ENCODE data around the gene PREX1.

The PREX1 gene

GRCh38 chr20:48610996-48611395 is 216.8 kb downstream of the PREX1 start:
- Mint-ChIP-seq H3K4me1 (ENCODE audit: low read depth) (peaks cover 21% of the 10 kb centered on the region), H3K9me3 (no peaks in the 10 kb centered on the region), H3K4me3 (no peak overlapping the region), H3K27me3 (peaks cover 17% of the 10 kb centered on the region), H3K36me3 (ENCODE audit: low read depth) (no peaks in the 10 kb centered on the region), H3K27ac (no peak overlapping the region)
- intact Hi-C loops (cut with micrococcal nuclease), result no loop called here

GRCh38 chr20:48609491-48609978 is 218.3 kb downstream of the PREX1 start:
- Mint-ChIP-seq H3K9me3 (no peaks in the 10 kb centered on the region), H3K4me3 (no peak overlapping the region), H3K36me3 (ENCODE audit: low read depth) (no peaks in the 10 kb centered on the region), H3K4me1 (ENCODE audit: low read depth) (peaks cover 8% of the 10 kb centered on the region), H3K27ac (no peak overlapping the region), H3K27me3 (peaks cover 17% of the 10 kb centered on the region)
- intact Hi-C loops (cut with micrococcal nuclease), result no loop called here

GRCh38 chr20:48608756-48609155 is 219.0 kb downstream of the PREX1 start:
- H3K27me3 Mint-ChIP-seq, result peaks cover 16% of the 10 kb centered on the region
- H3K4me3 Mint-ChIP-seq, result no peak overlapping the region
- intact Hi-C loops (cut with micrococcal nuclease), result no loop called here
- no peaks in the 10 kb centered on the region for H3K36me3 Mint-ChIP-seq (ENCODE audit: low read depth)
- H3K27ac Mint-ChIP-seq, result no peak overlapping the region
- H3K9me3 Mint-ChIP-seq, result no peaks in the 10 kb centered on the region
- peaks cover 5% of the 10 kb centered on the region for H3K4me1 Mint-ChIP-seq (ENCODE audit: low read depth)

- Mint-ChIP-seq H3K4me3 (no peak overlapping the region), H3K9me3 (no peaks in the 10 kb centered on the region), H3K27me3 (peaks cover 14% of the 10 kb centered on the region), H3K4me1 (ENCODE audit: low read depth) (peaks cover 5% of the 10 kb centered on the region), H3K36me3 (ENCODE audit: low read depth) (no peaks in the 10 kb centered on the region), H3K27ac (no peak overlapping the region)
- intact Hi-C loops (cut with micrococcal nuclease), result no loop called here
Measured at GRCh38 chr20:48607544-48607865, 220.3 kb downstream of the PREX1 start.

- Mint-ChIP-seq H3K36me3 (ENCODE audit: low read depth) (no peaks in the 10 kb centered on the region), H3K27me3 (peaks cover 12% of the 10 kb centered on the region), H3K4me1 (ENCODE audit: low read depth) (peaks cover 5% of the 10 kb centered on the region), H3K9me3 (no peaks in the 10 kb centered on the region), H3K27ac (no peak overlapping the region), H3K4me3 (no peak overlapping the region)
- intact Hi-C loops (cut with micrococcal nuclease), result no loop called here
Measured at GRCh38 chr20:48606841-48607543, 220.8 kb downstream of the PREX1 start.

GRCh38 chr20:48606172-48606840 is 221.5 kb downstream of the PREX1 start:
- Mint-ChIP-seq H3K36me3 (ENCODE audit: low read depth) (no peaks in the 10 kb centered on the region), H3K4me3 (no peak overlapping the region), H3K27me3 (peaks cover 12% of the 10 kb centered on the region), H3K9me3 (no peaks in the 10 kb centered on the region), H3K27ac (no peak overlapping the region), H3K4me1 (ENCODE audit: low read depth) (peaks cover 5% of the 10 kb centered on the region)
- intact Hi-C loops (cut with micrococcal nuclease), result no loop called here

- Mint-ChIP-seq H3K27me3 (peaks cover 11% of the 10 kb centered on the region), H3K4me1 (ENCODE audit: low read depth) (peaks cover under 1% of the 10 kb centered on the region), H3K9me3 (no peaks in the 10 kb centered on the region), H3K4me3 (no peak overlapping the region), H3K36me3 (ENCODE audit: low read depth) (no peaks in the 10 kb centered on the region), H3K27ac (no peak overlapping the region)
- intact Hi-C loops (cut with micrococcal nuclease), result no loop called here
Measured at GRCh38 chr20:48605364-48606171, 222.2 kb downstream of the PREX1 start.

- no peaks in the 10 kb centered on the region for H3K36me3 Mint-ChIP-seq (ENCODE audit: low read depth)
- no peaks in the 10 kb centered on the region for H3K4me1 Mint-ChIP-seq (ENCODE audit: low read depth)
- no peak overlapping the region for H3K27ac Mint-ChIP-seq
- H3K9me3 Mint-ChIP-seq, result no peaks in the 10 kb centered on the region
- no peak overlapping the region for H3K4me3 Mint-ChIP-seq
- intact Hi-C loops (cut with micrococcal nuclease), result no loop called here
- H3K27me3 Mint-ChIP-seq, result peaks cover 11% of the 10 kb centered on the region
Measured at GRCh38 chr20:48604936-48605335, 222.9 kb downstream of the PREX1 start.

- Mint-ChIP-seq H3K27me3 (peaks cover 11% of the 10 kb centered on the region), H3K27ac (no peak overlapping the region), H3K4me1 (ENCODE audit: low read depth) (no peaks in the 10 kb centered on the region), H3K36me3 (ENCODE audit: low read depth) (no peaks in the 10 kb centered on the region), H3K4me3 (no peak overlapping the region), H3K9me3 (no peaks in the 10 kb centered on the region)
- intact Hi-C loops (cut with micrococcal nuclease), result no loop called here
Measured at GRCh38 chr20:48604426-48604825, 223.4 kb downstream of the PREX1 start.

GRCh38 chr20:48603819-48604405 is 223.9 kb downstream of the PREX1 start:
- H3K27me3 Mint-ChIP-seq, result peaks cover 12% of the 10 kb centered on the region
- H3K4me1 Mint-ChIP-seq (ENCODE audit: low read depth), result no peaks in the 10 kb centered on the region
- no peaks in the 10 kb centered on the region for H3K9me3 Mint-ChIP-seq
- H3K36me3 Mint-ChIP-seq (ENCODE audit: low read depth), result no peaks in the 10 kb centered on the region
- H3K27ac Mint-ChIP-seq, result no peak overlapping the region
- no peak overlapping the region for H3K4me3 Mint-ChIP-seq
- intact Hi-C loops (cut with micrococcal nuclease), result no loop called here

- Mint-ChIP-seq H3K4me3 (no peak overlapping the region), H3K4me1 (ENCODE audit: low read depth) (no peaks in the 10 kb centered on the region), H3K36me3 (ENCODE audit: low read depth) (no peaks in the 10 kb centered on the region), H3K27ac (no peak overlapping the region), H3K27me3 (peaks cover 14% of the 10 kb centered on the region), H3K9me3 (no peaks in the 10 kb centered on the region)
- intact Hi-C loops (cut with micrococcal nuclease), result no loop called here
Measured at GRCh38 chr20:48603116-48603818, 224.5 kb downstream of the PREX1 start.

GRCh38 chr20:48601798-48602197 is 226.0 kb downstream of the PREX1 start:
- no peaks in the 10 kb centered on the region for H3K9me3 Mint-ChIP-seq
- intact Hi-C loops (cut with micrococcal nuclease), result no loop called here
- H3K4me3 Mint-ChIP-seq, result no peak overlapping the region
- no peak overlapping the region for H3K27ac Mint-ChIP-seq
- H3K27me3 Mint-ChIP-seq, result peaks cover 14% of the 10 kb centered on the region
- no peaks in the 10 kb centered on the region for H3K36me3 Mint-ChIP-seq (ENCODE audit: low read depth)
- no peaks in the 10 kb centered on the region for H3K4me1 Mint-ChIP-seq (ENCODE audit: low read depth)

- H3K4me3 Mint-ChIP-seq, result no peak overlapping the region
- H3K9me3 Mint-ChIP-seq, result no peaks in the 10 kb centered on the region
- H3K36me3 Mint-ChIP-seq (ENCODE audit: low read depth), result no peaks in the 10 kb centered on the region
- no peak overlapping the region for H3K27ac Mint-ChIP-seq
- H3K27me3 Mint-ChIP-seq, result peaks cover 10% of the 10 kb centered on the region
- intact Hi-C loops (cut with micrococcal nuclease), result no loop called here
- no peaks in the 10 kb centered on the region for H3K4me1 Mint-ChIP-seq (ENCODE audit: low read depth)
Measured at GRCh38 chr20:48600470-48600945, 227.3 kb downstream of the PREX1 start.
